Motor neuron (in vitro differentiated cells): Measurements from ENCODE around the gene ZNF792. TPM values are rescaled to one million over a fixed set of nuclear protein-coding genes. Genes with fewer than 3 reads are reported as not detected.

ENCODE experiments used
- ATAC-seq, 8 experiments: fragments of 200-7000 bp; cut with Tn5 transposase; replicated peaks in 6 of 8; 2 replicates each; pipeline ENCODE4 v1.8.0; 2021; ENCODE audit warnings: mild to moderate bottlenecking in 8 of 8, moderate library complexity in 8 of 8
- H3K27ac ChIP-seq, 2 donors: fragments of 250-450 bp; sonication (Bioruptor Pico); 2 replicates each; pipeline ENCODE4 v1.9.0; 2021; ENCODE audit warnings: antibody characterized with exemption in 2 of 2, mild to moderate bottlenecking in 2 of 2, moderate library complexity in 1 of 2
- H3K4me1 ChIP-seq, 2 donors: fragments of 250-450 bp; sonication (Bioruptor Pico); replicated peaks in 1 of 2; 2 replicates each; pipeline ENCODE4 v1.6.1; 2021; ENCODE audit warnings: antibody characterized with exemption in 2 of 2, mild to moderate bottlenecking in 2 of 2, moderate library complexity in 1 of 2
- H3K4me3 ChIP-seq, 5 donors: fragments of 250-450 bp; sonication (Bioruptor Pico); 2 replicates each; pipeline ENCODE4 v1.9.0; 2021; ENCODE audit warnings: antibody characterized with exemption in 5 of 5, mild to moderate bottlenecking in 5 of 5, moderate library complexity in 4 of 5
- WGBS, 10 experiments: fragments of 450-650 bp; shearing (Covaris generic); methylation state at CpG; one replicate each; pipeline ENCODE4 v1.0.0; 2022; 5-methylcytosine and 5-hydroxymethylcytosine counted together
- in situ Hi-C, 9 experiments: fragments of 400-800 bp; cut with MboI; loops; one replicate each; pipeline ENCODE4 v1.15.0; 2021; ENCODE audit warnings: low sequenced_read_pairs in 9 of 9, low pct_unique_long_range_greater_than_20kb in 2 of 9; ENCODE audit not compliant: unreplicated experiment in 9 of 9
- total RNA-seq, 8 experiments: library from RNA; unstranded; fragments of 300-600 nt; gene quantifications; 2 replicates each; pipeline versions ENCODE4 v1.2.3 to v1.2.4, GENCODE V29; 2022

The ZNF792 gene
- total RNA-seq, 8 experiments from 2014 or later = 2.4 to 5.2 (median 4.2) TPM

- no peak overlapping the region for H3K4me3 ChIP-seq
- H3K27ac ChIP-seq = no peak overlapping the region
- ATAC-seq = no peak
- in situ Hi-C loops = no loop called here
- peaks cover 0 to 5% of the 10 kb centered on the region in 2 donors for H3K4me1 ChIP-seq
- WGBS, 10 experiments = 83 to 100% (median 97%) methylated on average over 2 to 8 of the region's 12 CpGs; no CpG with 5 or more reads in 6 of the 10 experiments
These were observed 2.9 kb downstream of the ZNF792 start for GRCh38 chr19:34960940-34961679.

GRCh38 chr19:34960103-34960805, 3.8 kb downstream of the ZNF792 start:
- Histone ChIP-seq H3K4me1 (peaks cover 0 to 5% of the 10 kb centered on the region in 2 donors), H3K4me3 (no peak overlapping the region), H3K27ac (no peak overlapping the region)
- 49 to 94% (median 84%) methylated on average over 1 to 5 of the region's 8 CpGs; no CpG with 5 or more reads in 4 of the 10 experiments for WGBS, 10 experiments
- ATAC-seq = no peak
- in situ Hi-C loops = no loop called here

GRCh38 chr19:34959021-34959420, 5.0 kb downstream of the ZNF792 start:
- Histone ChIP-seq H3K27ac (no peak overlapping the region), H3K4me1 (peaks cover 0 to 5% of the 10 kb centered on the region in 2 donors), H3K4me3 (no peak overlapping the region)
- ATAC-seq = no peak
- in situ Hi-C loops = no loop called here
- 84 to 100% (median 91%) methylated on average over 2 to 7 of the region's 7 CpGs; no CpG with 5 or more reads in 6 of the 10 experiments for WGBS, 10 experiments

- no peak overlapping the region for H3K4me3 ChIP-seq
- no peak overlapping the region for H3K27ac ChIP-seq
- 67 to 100% (median 91%) methylated on average over 1 to 21 of the region's 22 CpGs for WGBS, 10 experiments
- in situ Hi-C loops = no loop called here
- peaks cover 0 to 5% of the 10 kb centered on the region in 2 donors for H3K4me1 ChIP-seq
- no peak for ATAC-seq
These were observed 5.9 kb downstream of the ZNF792 start for GRCh38 chr19:34957830-34958751.

GRCh38 chr19:34953092-34953491, 10.9 kb downstream of the ZNF792 start:
- Histone ChIP-seq H3K4me1 (no peaks in the 10 kb centered on the region), H3K4me3 (no peak overlapping the region), H3K27ac (no peak overlapping the region)
- ATAC-seq = no peak
- in situ Hi-C loops = no loop called here

- Histone ChIP-seq H3K4me3 (no peak overlapping the region), H3K27ac (no peak overlapping the region), H3K4me1 (no peaks in the 10 kb centered on the region)
- no peak for ATAC-seq
- WGBS, 10 experiments = 77 to 100% (median 95%) methylated on average over 1 to 13 of the region's 13 CpGs
- in situ Hi-C loops = no loop called here
These were observed 20.0 kb downstream of the ZNF792 start for GRCh38 chr19:34943861-34944573.

- Histone ChIP-seq H3K27ac (no peak overlapping the region), H3K4me1 (no peaks in the 10 kb centered on the region), H3K4me3 (no peak overlapping the region)
- WGBS, 10 experiments = 83 to 100% (median 90%) methylated on average over 1 to 3 of the region's 10 CpGs; no CpG with 5 or more reads in 7 of the 10 experiments
- in situ Hi-C loops = no loop called here
- no peak for ATAC-seq
These were observed 25.1 kb downstream of the ZNF792 start for GRCh38 chr19:34938886-34939285.

GRCh38 chr19:34936184-34936583, 27.8 kb downstream of the ZNF792 start:
- in situ Hi-C loops = no loop called here
- no peaks in the 10 kb centered on the region for H3K4me1 ChIP-seq
- no peak overlapping the region for H3K4me3 ChIP-seq
- no peak for ATAC-seq
- no peak overlapping the region for H3K27ac ChIP-seq
- WGBS, 10 experiments = 95 to 100% (median 100%) methylated on average over 1 to 4 of the region's 4 CpGs; no CpG with 5 or more reads in 3 of the 10 experiments

- in situ Hi-C loops = no loop called here
- ATAC-seq = no peak
- 83 to 100% (median 96%) methylated on average over 1 to 5 of the region's 6 CpGs for WGBS, 10 experiments
- H3K4me3 ChIP-seq = no peak overlapping the region
- no peak overlapping the region for H3K27ac ChIP-seq
- H3K4me1 ChIP-seq = peaks cover 3 to 4% of the 10 kb centered on the region in 2 donors
These were observed 31.5 kb downstream of the ZNF792 start for GRCh38 chr19:34932494-34932893.

GRCh38 chr19:34926685-34927375, 37.2 kb downstream of the ZNF792 start, which contains the start of gene ZNF30:
ZNF30 (plus strand) TSS chr19:34926903; CDS start chr19:34929948, 3,045 bp downstream.
- peak; percentile 99 to 100 (median 99) for ATAC-seq
- in situ Hi-C loops = no loop called here
- peak within 1 kb of the TSS; percentile 68 to 69 for H3K27ac ChIP-seq
- peak within 1 kb of the TSS; percentile 53 to 86 (median 67) for H3K4me3 ChIP-seq
- WGBS, 10 experiments = 0 to 7% (median 0%) methylated on average over 1 to 23 of the region's 53 CpGs; no CpG with 5 or more reads in 1 of the 10 experiments
- H3K4me1 ChIP-seq = peaks cover 3 to 9% of the 10 kb centered on the region in 2 donors

- Histone ChIP-seq H3K27ac (no peak overlapping the region), H3K4me1 (peaks cover 3 to 9% of the 10 kb centered on the region in 2 donors), H3K4me3 (peak overlapping the region; percentile 53 to 86 (median 67))
- in situ Hi-C loops = no loop called here
- WGBS, 10 experiments = 0 to 67% (median 56%) methylated on average over 1 to 3 of the region's 3 CpGs
- no peak for ATAC-seq
These were observed 37.7 kb downstream of the ZNF792 start for GRCh38 chr19:34926361-34926684.

- H3K27ac ChIP-seq = no peak overlapping the region
- in situ Hi-C loops = no loop called here
- H3K4me1 ChIP-seq = peaks cover 3 to 9% of the 10 kb centered on the region in 2 donors
- H3K4me3 ChIP-seq = no peak overlapping the region
- ATAC-seq = no peak
- 93 to 100% (median 100%) methylated on average over 1 to 3 of the region's 15 CpGs; no CpG with 5 or more reads in 6 of the 10 experiments for WGBS, 10 experiments
These were observed 38.7 kb downstream of the ZNF792 start for GRCh38 chr19:34925278-34925855.
